ENCODE measurements around the gene ST6GALNAC5. TPM values are rescaled to one million over a fixed set of nuclear protein-coding genes. Genes with fewer than 3 reads are reported as not detected.
"Not testable (repeated sequence)": the region's sequence is repeated elsewhere in the genome, so short reads cannot be mapped to it uniquely, and the experiment has no call there.

Gene ST6GALNAC5
- not detected for polyA plus RNA-seq (ENCODE audit: low read depth in 6 of 6)

DNA sequence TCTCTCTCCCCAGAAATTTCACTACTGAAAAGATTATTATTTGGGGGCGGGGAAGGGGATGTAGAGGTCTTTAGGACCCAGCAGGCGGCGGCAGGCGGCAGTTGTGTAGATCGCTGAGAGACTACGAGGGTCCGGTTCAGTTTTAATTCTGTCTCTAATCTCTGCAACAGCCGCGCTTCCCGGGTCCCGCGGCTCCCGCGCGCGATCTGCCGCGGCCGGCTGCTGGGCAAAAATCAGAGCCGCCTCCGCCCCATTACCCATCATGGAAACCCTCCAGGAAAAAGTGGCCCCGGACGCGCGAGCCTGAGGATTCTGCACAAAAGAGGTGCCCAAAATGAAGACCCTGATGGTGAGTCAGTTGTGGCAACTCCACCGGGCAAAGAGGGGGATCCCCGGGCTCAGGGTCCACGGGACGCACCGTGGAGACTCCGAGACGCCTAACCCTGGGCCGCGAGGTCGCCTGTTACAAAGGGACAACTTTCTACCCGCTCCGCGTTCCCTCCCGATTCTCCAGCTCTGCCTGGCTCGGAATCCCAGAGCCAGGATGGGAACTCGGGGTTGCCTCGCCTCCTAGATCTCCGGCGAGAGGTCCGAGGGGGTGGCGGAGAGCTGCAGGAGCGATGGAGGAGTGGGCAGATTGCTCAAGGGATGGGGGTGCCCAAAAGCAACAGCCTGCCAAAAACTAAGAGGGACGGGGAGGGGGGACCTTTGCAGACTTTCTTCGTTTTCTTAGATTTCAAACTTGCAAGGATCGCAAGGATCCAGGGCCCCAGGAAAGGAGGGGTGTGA, at the start of gene ST6GALNAC5:
ST6GALNAC5 (plus strand) TSS at position 139 of the 789 bp plus-strand sequence.
- H3K4me1 Mint-ChIP-seq: peaks cover 0 to 14% (median 12%) of the 10 kb centered on the region in 3 donors
- peak within 1 kb of the TSS in 7 of 8 donors; percentile 48 to 70 (median 59) for H3K4me3 Mint-ChIP-seq
- DNase-seq: no peak
- no peak for ATAC-seq (ENCODE audit: low read depth in 2 of 2)
- no peak within 1 kb of the TSS for H3K27ac Mint-ChIP-seq
- H3K36me3 Mint-ChIP-seq: no peaks in the 10 kb centered on the region
- H3K27me3 Mint-ChIP-seq: peaks cover 47 to 67% (median 67%) of the 10 kb centered on the region in 3 donors
- H3K9me3 Mint-ChIP-seq: no peaks in the 10 kb centered on the region

DNA sequence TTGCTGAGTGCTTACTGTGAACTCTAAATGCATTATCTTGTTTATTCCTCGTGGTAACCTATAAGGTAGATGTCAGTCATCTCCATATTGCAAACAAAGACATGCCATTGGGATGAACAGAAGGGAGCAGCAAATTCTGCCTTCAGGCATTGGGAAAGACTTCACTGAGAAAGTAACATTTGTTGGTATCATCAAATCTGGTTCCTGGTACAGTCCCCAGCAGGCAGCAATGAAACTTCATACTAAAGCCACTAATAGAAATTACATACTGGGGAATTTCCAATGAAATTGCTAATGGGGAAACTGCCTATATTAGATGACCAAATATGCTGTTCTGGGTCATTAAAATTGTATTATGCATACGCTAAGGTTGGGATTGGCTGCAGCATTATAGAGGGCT, 47.3 kb upstream of the ST6GALNAC5 start:
- H3K4me1 Mint-ChIP-seq: no peaks in the 10 kb centered on the region
- peaks cover 0 to 7% (median 0%) of the 10 kb centered on the region in 7 donors for H3K9me3 Mint-ChIP-seq
- no peak for DNase-seq
- H3K27ac Mint-ChIP-seq: no peak overlapping the region
- H3K36me3 Mint-ChIP-seq: no peaks in the 10 kb centered on the region
- peaks cover 4 to 19% (median 6%) of the 10 kb centered on the region in 3 donors for H3K27me3 Mint-ChIP-seq
- H3K4me3 Mint-ChIP-seq: no peak overlapping the region
- ATAC-seq (ENCODE audit: low read depth in 2 of 2): no peak

DNA sequence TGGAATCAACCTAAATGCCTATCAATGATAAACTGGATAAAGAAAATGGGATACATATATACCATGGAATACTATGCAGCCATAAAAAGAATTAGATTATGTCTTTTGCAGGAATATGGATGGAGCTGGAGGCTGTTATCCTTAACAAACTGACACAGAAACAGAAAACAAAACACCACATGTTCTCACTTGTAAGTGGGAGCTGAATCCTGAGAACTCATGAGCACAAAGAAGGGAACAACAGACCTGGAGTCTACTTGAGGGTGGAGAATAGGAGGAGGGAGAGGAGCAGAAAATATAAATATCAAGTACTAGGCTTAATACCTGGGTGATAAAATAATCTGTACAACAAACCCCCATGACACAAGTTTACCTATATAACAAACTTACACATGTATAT, 44.3 kb upstream of the ST6GALNAC5 start:
- not testable (repeated sequence) for H3K4me3 Mint-ChIP-seq; DNase-seq; H3K9me3 Mint-ChIP-seq; ATAC-seq (ENCODE audit: low read depth in 2 of 2); H3K27ac Mint-ChIP-seq; H3K4me1 Mint-ChIP-seq; H3K36me3 Mint-ChIP-seq
- H3K27me3 Mint-ChIP-seq: peaks cover 6 to 19% (median 8%) of the 10 kb centered on the region in 3 donors

DNA sequence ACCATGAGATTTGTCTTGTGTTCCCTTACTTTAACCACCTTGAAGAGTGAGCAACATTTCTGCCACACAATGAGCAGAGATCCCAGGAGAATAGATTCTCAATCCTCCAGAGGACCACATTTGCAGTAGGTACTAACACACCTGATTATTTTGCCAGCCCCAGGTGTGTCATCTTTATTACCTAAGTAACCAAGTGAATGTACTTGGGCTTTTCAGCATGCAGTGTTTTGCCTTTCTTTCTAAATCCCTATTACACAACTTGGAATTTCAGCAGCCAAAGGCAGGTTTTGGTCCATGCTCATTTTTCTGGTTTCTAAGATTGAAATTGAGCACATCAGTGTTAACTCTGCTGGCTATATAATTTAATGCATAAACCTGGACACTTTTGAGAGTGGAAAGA, 43.2 kb upstream of the ST6GALNAC5 start:
- Mint-ChIP-seq H3K4me3 (no peak overlapping the region), H3K36me3 (no peaks in the 10 kb centered on the region), H3K4me1 (no peaks in the 10 kb centered on the region), H3K27ac (no peak overlapping the region), H3K9me3 (peaks cover 0 to 4% (median 0%) of the 10 kb centered on the region in 7 donors), H3K27me3 (peaks cover 0 to 9% (median 8%) of the 10 kb centered on the region in 3 donors)
- no peak for ATAC-seq (ENCODE audit: low read depth in 2 of 2)
- no peak for DNase-seq

DNA sequence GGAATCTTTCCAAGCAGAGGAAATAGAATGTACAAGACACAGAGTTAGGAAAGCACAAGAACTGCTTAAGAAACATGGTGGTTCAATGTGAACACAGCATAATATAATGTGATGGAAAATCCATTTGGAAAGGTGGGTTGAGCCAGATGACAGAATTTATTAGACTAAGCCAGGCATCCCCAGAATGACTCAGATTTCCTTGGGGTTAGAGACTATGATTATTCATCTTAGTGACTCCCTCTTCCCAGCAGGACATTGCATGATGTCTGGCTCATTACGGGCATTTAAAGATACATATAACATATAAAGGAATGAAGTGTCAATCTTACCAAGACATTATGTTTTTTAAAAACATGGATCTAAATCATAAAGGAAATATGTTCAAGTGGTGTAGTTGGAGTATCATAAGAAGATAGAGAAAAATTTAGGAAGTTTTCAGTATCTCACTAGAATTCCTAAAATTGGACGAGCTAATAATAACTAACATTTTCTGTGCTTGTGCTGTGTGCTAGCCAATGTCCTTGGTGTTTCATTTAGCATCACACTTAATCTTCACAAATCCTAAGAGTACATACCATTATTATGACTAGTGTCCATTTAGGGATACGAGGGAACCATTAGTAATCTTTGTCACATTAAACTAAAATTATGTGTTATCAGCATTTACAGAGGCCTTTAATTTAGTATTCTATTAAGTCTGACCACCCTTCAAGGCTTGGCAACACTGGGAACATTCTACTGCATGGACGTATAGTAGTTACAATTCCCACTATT, 41.0 kb upstream of the ST6GALNAC5 start:
- ATAC-seq (ENCODE audit: low read depth in 2 of 2): no peak
- peaks cover 0 to 9% (median 8%) of the 10 kb centered on the region in 3 donors for H3K27me3 Mint-ChIP-seq
- peaks cover 0 to 4% (median 0%) of the 10 kb centered on the region in 7 donors for H3K9me3 Mint-ChIP-seq
- no peak for DNase-seq
- H3K27ac Mint-ChIP-seq: no peak overlapping the region
- H3K4me3 Mint-ChIP-seq: no peak overlapping the region
- no peaks in the 10 kb centered on the region for H3K36me3 Mint-ChIP-seq
- H3K4me1 Mint-ChIP-seq: peaks cover 0 to 4% (median 0%) of the 10 kb centered on the region in 3 donors

DNA sequence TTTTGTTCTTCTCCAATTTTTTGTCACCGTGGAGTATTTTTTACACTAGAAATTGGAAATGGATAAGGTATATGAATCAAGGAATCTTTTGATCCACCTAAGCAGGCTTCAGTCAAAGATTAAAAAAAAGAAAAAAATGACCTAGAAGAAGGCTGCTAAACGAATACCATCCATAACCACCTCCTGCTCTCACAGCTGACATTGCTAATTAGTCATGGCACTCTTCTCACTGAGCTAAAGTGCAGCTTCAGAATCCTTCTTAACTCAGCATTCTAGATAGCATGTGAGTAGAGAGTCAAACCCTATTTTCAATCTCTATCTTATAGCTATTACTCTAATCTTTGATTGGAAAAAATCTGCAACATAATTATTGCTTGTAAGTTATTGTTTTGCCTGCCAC, 40.2 kb upstream of the ST6GALNAC5 start:
- DNase-seq (no peak), ATAC-seq (ENCODE audit: low read depth in 2 of 2) (no peak)
- Mint-ChIP-seq H3K9me3 (peaks cover 0 to 4% (median 0%) of the 10 kb centered on the region in 7 donors), H3K27me3 (peaks cover 0 to 8% (median 7%) of the 10 kb centered on the region in 3 donors), H3K4me3 (no peak overlapping the region), H3K4me1 (peaks cover 0 to 4% (median 0%) of the 10 kb centered on the region in 3 donors), H3K27ac (no peak overlapping the region), H3K36me3 (no peaks in the 10 kb centered on the region)

DNA sequence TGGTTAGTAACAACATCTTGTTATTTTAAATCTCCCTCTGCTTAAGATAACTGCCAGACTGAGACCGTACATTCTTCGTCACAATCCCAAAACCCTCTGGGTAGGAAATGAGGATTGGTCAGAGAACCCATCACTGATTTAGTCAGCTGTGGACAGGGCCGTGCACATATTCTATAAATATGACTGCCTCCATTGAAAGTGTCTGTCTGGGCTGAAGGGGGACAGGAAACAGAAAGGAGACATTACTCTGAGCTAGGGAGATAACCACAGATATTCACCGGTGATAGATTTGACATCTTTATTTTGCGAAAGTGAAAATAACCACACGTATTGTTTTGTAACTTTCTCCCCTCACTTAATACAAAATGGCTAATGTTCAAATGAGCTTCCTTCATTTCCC, 36.9 kb upstream of the ST6GALNAC5 start:
- peaks cover 0 to 3% (median under 1%) of the 10 kb centered on the region in 7 donors for H3K9me3 Mint-ChIP-seq
- H3K27me3 Mint-ChIP-seq: peaks cover 0 to 11% (median 3%) of the 10 kb centered on the region in 3 donors
- H3K36me3 Mint-ChIP-seq: no peaks in the 10 kb centered on the region
- ATAC-seq (ENCODE audit: low read depth in 2 of 2) (no peak), DNase-seq (no peak)
- peak overlapping the region in 1 of 8 donors; percentile 49 for H3K4me3 Mint-ChIP-seq
- peaks cover 0 to 4% (median 0%) of the 10 kb centered on the region in 3 donors for H3K4me1 Mint-ChIP-seq
- peak overlapping the region in 1 of 6 donors; percentile 51 for H3K27ac Mint-ChIP-seq

DNA sequence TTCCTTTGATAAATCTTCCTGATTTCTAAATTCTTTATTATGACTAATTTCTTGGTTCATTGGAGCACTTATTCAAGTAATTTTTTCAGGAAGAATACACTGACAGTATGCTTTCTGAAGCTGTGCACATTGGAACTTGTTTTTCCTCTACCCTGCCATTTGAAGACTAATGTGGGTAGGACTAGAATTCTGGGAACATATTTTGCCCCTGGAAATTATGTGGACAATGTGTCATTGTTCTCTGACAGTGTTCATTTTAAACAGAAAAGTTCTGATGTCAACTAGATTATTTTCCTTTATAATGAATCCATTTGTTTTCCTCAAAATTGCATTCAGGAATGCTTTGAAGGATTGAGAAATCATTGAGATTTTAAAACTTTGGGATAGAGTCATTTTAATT, 34.8 kb upstream of the ST6GALNAC5 start:
- DNase-seq: no peak
- Mint-ChIP-seq H3K27me3 (peaks cover 0 to 11% (median 8%) of the 10 kb centered on the region in 3 donors), H3K4me3 (no peak overlapping the region), H3K9me3 (peaks cover 0 to 7% (median 3%) of the 10 kb centered on the region in 7 donors), H3K36me3 (no peaks in the 10 kb centered on the region), H3K4me1 (peaks cover 0 to 4% (median 0%) of the 10 kb centered on the region in 3 donors), H3K27ac (no peak overlapping the region)
- ATAC-seq (ENCODE audit: low read depth in 2 of 2): no peak

DNA sequence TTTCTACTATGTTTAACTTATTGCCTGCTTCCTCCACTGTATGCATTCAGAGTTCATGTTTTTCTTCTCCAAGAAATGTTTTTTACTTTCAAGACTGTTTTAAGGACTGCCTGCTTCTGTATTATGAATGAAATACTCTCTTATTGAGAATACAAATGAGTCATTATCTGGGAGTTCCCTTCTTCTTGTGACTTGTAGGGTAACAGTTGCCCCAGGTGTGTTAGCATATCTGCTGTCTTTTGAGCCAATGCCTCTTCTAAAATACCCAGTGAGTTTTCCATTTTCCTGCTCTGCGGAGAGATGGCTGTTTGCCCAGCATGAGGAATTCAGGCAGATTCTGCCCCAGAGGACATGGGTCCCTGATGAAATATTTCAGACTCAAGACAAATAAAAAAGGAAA, 34.1 kb upstream of the ST6GALNAC5 start:
- Mint-ChIP-seq H3K36me3 (no peaks in the 10 kb centered on the region), H3K27ac (no peak overlapping the region), H3K4me3 (no peak overlapping the region), H3K9me3 (peaks cover 0 to 7% (median 4%) of the 10 kb centered on the region in 7 donors), H3K4me1 (peaks cover 0 to 4% (median 0%) of the 10 kb centered on the region in 3 donors), H3K27me3 (peaks cover 0 to 9% (median 8%) of the 10 kb centered on the region in 3 donors)
- ATAC-seq (ENCODE audit: low read depth in 2 of 2) (no peak), DNase-seq (no peak)

DNA sequence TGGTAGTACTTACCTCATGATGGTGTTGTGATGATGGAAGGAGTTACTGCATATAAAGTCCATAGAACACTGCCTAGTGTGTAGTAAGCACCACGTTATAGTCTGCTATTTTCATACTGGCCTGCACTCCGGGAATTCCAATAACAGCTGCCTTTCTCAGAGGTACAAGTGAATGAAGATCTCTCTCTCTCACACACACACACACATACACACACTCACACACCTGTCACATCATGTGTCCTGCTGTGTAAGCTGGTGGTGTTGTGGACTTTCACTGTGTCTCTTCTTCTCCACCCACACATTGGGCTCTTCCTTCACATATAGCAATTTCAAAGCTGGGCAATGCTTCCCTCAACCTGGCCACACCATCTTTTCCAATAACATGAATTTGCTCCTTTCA, 33.4 kb upstream of the ST6GALNAC5 start:
- peaks cover 0 to 9% (median 8%) of the 10 kb centered on the region in 3 donors for H3K27me3 Mint-ChIP-seq
- peaks cover 0 to 12% (median 4%) of the 10 kb centered on the region in 7 donors for H3K9me3 Mint-ChIP-seq
- H3K4me3 Mint-ChIP-seq: no peak overlapping the region
- no peak overlapping the region for H3K27ac Mint-ChIP-seq
- ATAC-seq (ENCODE audit: low read depth in 2 of 2) (no peak), DNase-seq (no peak)
- no peaks in the 10 kb centered on the region for H3K36me3 Mint-ChIP-seq
- peaks cover 0 to 4% (median 0%) of the 10 kb centered on the region in 3 donors for H3K4me1 Mint-ChIP-seq

DNA sequence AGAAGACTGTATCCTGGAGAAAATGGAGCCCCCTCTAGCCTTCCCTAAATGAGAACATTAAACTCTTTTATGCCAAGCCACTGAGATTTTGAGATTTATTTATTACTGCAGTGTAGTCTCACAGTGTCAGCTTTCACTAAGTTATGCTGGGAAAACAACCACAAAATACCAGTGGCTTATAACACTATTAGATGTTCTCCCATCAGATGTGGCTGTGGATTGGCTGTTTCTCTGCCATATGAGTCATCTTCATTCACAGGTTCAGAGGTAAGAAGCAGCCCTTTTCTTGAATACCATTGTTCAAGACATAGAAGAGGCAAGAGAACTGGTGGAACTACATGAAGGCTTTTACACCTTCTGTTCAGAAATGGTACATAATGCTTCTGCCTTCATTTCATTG, 32.1 kb upstream of the ST6GALNAC5 start:
- ATAC-seq (ENCODE audit: low read depth in 2 of 2) (no peak), DNase-seq (no peak)
- H3K9me3 Mint-ChIP-seq: peaks cover 0 to 12% (median 4%) of the 10 kb centered on the region in 7 donors
- peaks cover 0 to 3% (median 0%) of the 10 kb centered on the region in 3 donors for H3K4me1 Mint-ChIP-seq
- H3K36me3 Mint-ChIP-seq: no peaks in the 10 kb centered on the region
- H3K4me3 Mint-ChIP-seq: no peak overlapping the region
- H3K27me3 Mint-ChIP-seq: peaks cover 0 to 9% (median 8%) of the 10 kb centered on the region in 3 donors
- no peak overlapping the region for H3K27ac Mint-ChIP-seq

DNA sequence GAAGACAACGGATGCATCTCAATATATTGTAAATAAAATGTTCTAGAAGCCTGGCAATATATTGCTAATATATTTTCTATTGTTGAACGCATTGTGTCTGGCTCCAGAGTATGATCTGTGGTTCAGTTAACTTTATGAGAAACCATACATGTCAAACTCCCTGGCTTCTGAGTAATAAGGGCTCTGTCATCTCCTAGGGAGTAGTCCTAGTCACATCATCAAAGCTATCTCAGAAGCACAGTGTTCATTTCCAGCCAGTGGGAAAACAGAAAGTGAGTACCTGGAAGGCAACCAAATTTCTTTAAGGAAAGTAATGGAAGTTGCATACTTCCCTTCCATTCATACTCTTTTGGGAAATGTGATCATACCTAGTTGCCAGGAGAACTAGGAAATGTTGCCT, 27.0 kb upstream of the ST6GALNAC5 start:
- Mint-ChIP-seq H3K9me3 (peaks cover 0 to 12% (median 4%) of the 10 kb centered on the region in 7 donors), H3K4me1 (no peaks in the 10 kb centered on the region), H3K27ac (no peak overlapping the region), H3K4me3 (no peak overlapping the region), H3K27me3 (peaks cover 0 to 10% (median 6%) of the 10 kb centered on the region in 3 donors), H3K36me3 (no peaks in the 10 kb centered on the region)
- no peak for ATAC-seq (ENCODE audit: low read depth in 2 of 2)
- DNase-seq: no peak

DNA sequence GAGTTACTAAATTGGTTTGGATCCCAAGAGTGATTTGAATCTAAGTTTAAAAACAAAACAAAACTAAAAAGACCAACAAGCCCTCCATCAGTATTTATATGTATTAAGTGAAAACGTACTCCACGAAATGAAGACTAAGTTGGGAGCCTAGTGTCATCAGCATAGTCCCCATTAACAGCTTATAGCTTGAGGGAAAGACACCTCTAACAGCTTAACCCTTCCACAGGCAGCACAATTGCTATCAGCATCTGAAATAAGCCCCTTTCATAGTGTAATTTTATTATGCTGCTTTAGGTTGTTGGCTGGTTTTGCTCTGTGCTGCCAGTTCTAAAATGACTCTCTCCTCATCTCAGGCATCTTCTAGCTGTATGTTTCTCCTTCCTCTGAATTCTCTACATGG, 25.8 kb upstream of the ST6GALNAC5 start:
- no peak for ATAC-seq (ENCODE audit: low read depth in 2 of 2)
- no peaks in the 10 kb centered on the region for H3K36me3 Mint-ChIP-seq
- H3K27me3 Mint-ChIP-seq: peaks cover 0 to 6% (median 0%) of the 10 kb centered on the region in 3 donors
- DNase-seq: no peak
- H3K9me3 Mint-ChIP-seq: peaks cover 0 to 7% (median 0%) of the 10 kb centered on the region in 7 donors
- H3K4me1 Mint-ChIP-seq: no peaks in the 10 kb centered on the region
- H3K27ac Mint-ChIP-seq: no peak overlapping the region
- no peak overlapping the region for H3K4me3 Mint-ChIP-seq
